ENCODE measurements around the gene DNAH8.
"Not testable (repeated sequence)": the region's sequence is repeated elsewhere in the genome, so short reads cannot be mapped to it uniquely, and the experiment has no call there.

The DNAH8 gene

DNA sequence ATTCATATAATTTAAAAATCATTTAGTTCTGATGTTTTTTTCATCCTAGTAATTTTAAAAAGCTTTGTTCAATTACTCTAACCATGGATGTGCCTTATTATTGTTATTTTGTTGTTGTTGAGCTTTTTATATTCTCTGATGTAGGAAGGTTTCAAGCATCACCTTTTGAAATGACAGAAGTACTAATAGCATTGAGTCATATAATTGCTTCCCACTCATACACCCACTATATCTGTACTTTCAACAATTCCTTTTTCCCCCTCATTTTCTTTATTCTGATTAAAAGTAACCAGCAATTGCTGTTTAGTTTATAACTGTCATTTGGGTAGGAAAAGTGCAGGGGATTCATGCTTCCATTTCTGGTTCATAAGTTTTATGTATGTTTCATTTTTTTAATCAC lies 38.6 kb downstream of the DNAH8 start:
- no peak for DNase-seq (ENCODE audit: low spot score)

GRCh38 chr6:38755207-38755606 lies 40.1 kb downstream of the DNAH8 start:
- peak; percentile 36 for DNase-seq (ENCODE audit: low spot score)

GRCh38 chr6:38755874-38756273 lies 40.8 kb downstream of the DNAH8 start:
- no peak for DNase-seq (ENCODE audit: low spot score)

DNA sequence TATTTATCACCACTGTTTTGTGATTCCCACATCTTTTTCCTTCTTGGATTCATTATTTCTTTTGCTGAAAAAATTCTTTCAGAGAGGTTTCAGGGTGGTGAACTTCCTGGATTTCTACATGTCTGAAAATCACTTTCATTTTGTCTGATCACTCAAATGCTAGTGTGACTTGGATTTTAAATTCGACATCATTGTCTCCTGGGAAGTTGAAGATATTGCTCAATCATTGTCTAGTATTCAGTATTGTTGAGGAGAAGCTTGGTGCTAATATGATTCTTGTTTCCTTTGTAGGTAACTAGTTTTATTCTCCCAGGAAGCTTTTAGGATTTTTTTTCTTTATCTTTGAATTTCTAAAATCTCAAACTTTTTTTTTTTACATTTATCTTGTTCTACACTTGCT lies 45.0 kb downstream of the DNAH8 start:
- no peak for DNase-seq (ENCODE audit: low spot score)

- DNase-seq (ENCODE audit: low spot score): no peak
Measured at GRCh38 chr6:38762848-38763247, 47.7 kb downstream of the DNAH8 start.

DNA sequence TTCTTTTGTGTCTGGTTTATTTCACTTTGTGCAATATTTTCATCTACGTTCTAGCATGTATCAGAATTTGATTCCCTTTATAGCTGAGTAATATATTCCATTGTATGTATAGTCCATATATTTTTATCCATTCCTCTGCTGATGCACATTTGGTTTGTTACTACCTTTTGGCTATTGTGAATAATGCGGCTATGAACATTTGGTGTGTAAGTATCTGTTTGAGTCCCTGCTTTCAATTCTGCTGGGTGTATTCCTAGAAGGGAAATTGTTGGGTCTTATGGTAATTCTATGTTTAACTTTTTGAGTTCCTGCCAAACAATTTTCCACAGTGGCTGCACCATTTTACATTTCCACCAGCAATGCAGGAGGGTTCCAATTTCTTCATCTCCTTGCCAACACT lies 52.4 kb downstream of the DNAH8 start:
- no peak for DNase-seq (ENCODE audit: low spot score)

DNA sequence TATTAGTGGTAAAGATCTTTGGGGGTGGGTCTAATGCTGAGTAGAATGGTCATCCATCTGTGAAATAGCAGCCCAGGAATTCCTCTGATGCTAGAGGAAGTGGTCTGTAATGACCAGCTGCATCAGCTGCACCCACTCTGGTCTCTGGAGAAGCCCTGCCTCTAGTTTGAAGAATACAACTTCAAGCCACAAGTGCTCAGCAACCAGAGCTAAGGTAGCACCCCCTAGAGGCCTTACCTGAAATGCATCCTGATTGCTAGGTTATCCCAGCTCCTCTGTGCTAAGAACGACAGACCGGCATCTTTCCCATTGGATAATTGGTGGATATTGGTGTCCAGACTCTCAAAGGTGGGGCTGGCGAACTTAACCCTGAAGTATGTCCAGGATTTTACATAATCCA lies 58.2 kb downstream of the DNAH8 start:
- DNase-seq (ENCODE audit: low spot score): no peak

DNA sequence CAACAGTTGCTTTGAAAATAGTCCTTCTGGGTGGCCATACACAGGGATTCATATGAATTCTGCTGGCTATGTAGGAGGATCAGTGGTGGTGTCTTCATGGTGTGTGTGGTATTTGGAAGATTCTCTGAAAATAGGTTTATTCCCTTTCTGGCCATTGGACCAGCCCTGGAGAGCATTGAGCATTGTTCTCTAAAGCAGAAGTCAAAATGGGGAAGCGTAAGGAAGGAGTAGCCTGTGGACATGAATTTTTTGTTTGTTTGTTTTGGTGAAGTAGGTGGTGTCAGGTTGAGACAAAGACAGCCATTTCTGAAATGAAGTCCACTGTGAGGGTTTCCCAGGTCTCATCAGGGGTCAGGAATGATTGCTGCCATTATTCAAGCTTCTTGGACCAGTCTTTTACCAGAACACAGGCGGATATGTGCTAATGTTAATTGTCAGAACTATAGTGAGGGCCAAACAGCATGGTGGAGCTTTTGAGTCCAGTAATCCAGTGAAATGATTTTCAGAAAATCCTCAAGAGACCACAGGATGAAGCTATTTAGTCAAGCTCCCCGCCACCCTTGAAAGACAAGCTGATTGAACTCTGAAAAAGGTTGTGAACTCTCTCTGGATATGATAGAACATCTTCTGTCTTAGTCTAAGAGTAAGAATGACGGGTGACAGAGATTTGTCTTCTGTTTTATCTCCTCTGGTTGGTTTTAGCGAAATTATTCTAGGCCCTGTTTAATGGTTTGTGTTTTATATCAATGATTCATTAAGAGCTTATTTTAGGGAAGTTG lies 60.0 kb downstream of the DNAH8 start:
- no peak for DNase-seq (ENCODE audit: low spot score)

DNA sequence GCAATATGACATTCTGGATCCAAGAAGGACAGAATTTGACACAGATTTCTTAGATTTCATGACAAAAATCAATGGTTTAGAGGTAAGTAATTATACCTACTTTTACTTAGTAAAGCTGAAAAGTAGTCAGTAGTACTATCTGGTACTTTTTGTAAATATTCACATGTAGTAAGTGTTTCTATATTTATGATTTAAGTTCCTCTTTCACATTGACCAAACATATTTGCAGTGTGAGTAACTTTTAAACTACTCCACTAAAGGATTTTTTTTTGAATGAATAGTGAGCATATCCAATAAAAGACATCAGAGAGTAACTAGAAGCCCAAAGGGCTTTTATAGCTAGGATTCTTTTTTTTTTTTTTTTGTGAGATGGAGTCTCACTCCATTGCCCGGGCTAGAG lies 60.8 kb downstream of the DNAH8 start:
- DNase-seq (ENCODE audit: low spot score): no peak

DNA sequence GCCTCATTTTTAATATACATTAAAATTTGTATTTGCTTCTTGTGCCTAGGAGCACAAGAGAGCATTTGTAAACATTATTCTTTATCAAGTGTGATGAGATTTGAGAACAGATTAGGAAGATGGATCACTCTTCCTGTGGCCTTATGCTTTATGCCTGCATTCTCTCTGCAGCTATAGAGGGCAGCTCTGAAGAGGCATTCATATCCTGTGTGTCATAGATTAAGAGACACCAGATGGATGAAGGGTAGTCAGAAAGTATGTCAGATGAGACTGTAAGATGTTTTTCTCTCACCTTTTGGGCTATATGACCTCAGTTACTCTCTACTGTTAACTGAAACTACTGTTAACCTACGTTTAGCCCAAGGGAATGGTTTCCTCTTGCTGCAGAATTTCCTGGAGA lies 61.4 kb downstream of the DNAH8 start:
- no peak for DNase-seq (ENCODE audit: low spot score)

DNA sequence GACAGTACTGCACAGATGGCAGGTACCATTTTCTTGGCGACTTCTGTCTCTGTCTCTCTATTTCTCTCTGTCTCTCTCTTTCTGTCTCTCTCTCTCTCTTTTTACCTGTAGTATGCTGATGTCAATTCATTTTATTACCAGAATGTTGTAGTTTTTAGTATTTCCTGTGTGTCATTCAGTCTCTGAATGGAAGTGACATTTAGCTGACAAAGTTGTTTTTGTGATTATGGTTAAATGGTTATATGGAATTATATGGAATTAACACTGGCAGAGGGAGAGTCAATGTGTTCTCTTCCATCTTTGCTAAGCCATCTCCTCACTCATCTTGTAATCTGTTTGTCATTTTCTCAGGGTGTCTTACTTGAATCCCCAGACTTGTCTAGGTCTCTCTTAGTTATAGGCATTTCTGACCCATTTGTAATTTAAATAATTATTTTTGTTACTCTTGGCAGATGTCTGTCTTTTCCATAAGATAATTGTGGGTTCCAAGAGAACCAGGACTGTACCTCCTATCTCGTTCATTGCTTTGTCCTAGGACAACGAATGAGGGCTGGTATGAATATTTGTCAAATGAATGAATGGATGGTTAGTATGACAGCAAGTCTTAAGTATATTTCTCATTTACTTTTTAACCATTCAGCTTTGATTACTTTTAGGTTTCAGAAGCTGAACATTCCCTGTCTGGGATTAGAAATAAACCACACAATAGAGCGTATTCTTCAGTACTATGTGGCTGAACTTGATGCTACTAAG lies 64.4 kb downstream of the DNAH8 start:
- no peak for DNase-seq (ENCODE audit: low spot score)

DNA sequence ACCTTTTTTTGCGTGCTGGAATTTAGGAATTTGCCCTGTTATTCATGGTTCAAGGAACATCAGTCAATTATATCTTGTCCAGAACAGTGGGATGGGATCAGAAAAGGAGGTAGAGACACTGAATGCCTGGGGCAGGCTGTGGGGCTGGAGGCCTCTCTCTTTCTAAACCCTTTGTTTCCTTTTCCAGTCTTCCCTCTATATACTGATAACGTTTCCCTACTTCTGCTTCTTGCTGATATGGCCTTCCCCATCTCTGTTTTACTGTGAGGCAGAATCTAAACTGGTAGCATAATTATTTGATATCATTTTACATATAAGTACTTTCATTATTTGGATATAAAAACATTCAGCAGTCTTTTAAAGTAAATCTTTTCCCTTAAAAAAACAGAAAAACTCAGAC lies 67.5 kb downstream of the DNAH8 start:
- DNase-seq (ENCODE audit: low spot score): no peak

DNA sequence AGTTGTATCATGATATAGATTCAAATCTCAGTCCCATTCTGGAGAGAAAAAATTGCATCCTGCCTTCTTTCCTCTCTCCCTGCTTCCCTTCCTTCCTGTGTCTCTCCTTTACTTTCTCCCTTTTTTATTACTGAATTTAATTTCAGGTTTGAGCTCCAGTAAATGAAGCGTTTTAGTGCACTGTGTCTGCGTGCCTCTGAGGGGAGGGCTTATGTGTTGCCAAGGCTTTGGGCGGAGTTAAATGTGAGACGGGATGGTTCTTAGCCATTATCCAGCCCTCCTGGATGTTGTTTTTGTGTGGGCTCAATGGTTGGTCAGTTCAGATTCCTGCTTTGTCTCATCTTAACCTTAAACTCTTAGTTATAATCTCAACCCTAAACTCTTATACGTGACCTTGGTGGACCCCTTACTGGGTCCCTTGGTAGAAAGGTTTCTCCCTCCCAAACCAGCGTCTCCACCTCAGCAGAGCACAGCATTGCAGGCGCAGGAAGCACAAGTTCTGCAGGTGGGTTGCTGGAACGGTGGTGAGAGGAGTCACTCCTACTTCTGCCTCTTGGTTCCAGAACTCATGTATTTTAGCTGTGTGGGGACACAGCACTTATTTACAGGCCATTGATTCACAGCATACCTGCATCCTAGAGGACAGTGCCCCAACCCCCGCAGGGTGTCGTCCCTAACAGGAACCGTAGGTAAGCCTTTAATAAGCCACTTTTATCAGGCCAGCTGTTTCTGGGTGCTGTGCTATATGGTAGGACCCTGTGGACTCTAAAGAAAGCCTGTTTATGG lies 68.5 kb downstream of the DNAH8 start:
- no peak for DNase-seq (ENCODE audit: low spot score)

GRCh38 chr6:38784506-38785235 lies 69.6 kb downstream of the DNAH8 start:
- DNase-seq (ENCODE audit: low spot score): no peak

DNA sequence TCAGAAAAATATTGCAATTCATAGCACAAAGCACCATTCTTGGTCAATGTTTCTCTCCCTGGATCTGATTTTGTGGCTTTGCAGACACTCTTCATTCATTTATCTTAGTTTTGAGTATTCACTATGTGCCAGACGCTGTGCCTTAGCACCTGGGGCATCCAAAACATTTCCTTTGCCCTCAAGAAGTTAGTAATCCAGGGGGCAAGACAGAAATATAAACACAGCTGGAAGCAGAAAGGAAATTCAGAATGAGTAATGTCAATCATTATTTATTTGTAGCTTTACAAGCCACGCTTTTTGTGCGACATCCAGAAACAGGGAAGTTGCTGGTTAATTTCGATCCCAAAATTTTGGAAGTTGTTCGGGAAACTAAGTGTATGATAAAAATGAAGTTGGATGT lies 71.4 kb downstream of the DNAH8 start:
- DNase-seq (ENCODE audit: low spot score): no peak

DNA sequence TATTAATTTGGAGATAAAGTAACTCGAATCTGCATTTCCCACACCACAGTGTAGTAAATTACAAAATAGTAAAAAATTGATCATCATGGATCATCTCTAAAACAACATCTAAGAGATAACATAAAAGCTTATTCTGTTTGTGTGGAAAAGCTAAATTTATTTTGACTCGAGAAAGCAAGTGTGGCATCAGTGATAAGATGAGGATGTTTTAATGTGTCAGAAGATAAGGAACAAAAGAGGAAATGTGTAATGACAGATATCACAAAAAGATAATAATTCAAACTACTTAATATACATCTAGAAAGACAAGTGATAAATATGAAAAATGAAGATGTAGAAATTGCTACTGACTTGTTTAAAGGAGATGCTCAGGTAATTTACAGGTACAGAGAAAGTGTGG lies 74.1 kb downstream of the DNAH8 start:
- DNase-seq (ENCODE audit: low spot score): no peak

DNA sequence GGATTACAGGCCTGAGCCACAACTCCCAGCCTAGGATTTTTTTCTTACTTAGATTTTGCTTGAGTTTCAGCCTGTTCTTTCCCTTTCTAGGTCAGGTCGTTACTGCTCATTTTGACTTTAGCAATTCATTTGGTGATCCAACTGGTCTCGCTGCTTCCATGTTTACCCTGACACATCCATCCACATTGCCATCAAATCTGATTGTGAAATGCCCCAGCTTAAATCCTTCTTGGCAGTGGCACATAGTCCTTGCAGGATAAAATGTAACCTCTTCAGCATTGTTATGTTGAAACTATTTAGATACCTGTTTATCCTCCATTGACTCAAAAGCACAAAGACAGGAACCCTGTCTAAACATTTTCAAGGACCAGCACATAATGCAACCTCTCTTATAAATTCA lies 77.2 kb downstream of the DNAH8 start:
- DNase-seq (ENCODE audit: low spot score): no peak

- no peak for DNase-seq (ENCODE audit: low spot score)
Measured at GRCh38 chr6:38794682-38795081, 79.6 kb downstream of the DNAH8 start.

GRCh38 chr6:38796006-38796405 lies 80.9 kb downstream of the DNAH8 start:
- DNase-seq (ENCODE audit: low spot score): no peak

DNA sequence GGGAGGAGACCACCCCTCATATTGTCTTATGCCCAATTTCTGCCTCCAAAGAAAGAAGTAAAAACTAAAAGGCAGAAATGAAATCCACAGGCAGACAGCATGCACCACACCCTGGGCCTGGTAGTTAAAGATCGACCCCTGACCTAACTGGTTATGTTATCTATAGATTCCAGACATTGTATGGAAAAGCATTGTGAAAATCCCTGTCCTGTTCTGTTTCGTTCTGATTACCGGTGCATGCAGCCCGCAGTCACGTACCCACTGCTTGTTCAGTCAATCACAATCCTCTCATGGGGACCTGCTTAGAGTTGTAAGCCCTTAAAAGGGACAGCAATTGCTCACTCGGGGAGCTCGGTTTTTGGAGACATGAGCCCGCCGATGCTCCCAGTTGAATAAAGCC lies 81.3 kb downstream of the DNAH8 start:
- not testable (repeated sequence) for DNase-seq (ENCODE audit: low spot score)

GRCh38 chr6:38796850-38797249 lies 81.7 kb downstream of the DNAH8 start:
- DNase-seq (ENCODE audit: low spot score): peak; percentile 40

- DNase-seq (ENCODE audit: low spot score): peak; percentile 70
Measured at GRCh38 chr6:38797391-38797790, 82.3 kb downstream of the DNAH8 start.

Data from LoVo (cell line).